ENCODE data around the gene DAPK1. TPM values are rescaled to one million over a fixed set of nuclear protein-coding genes. Genes with fewer than 3 reads are reported as not detected.

DAPK1 gene
- total and polyA plus RNA-seq, 2 donors (not counting 3 experiments of a cell fraction or from before 2014, with no cell fraction given), result 58.9 to 119 TPM

DNA sequence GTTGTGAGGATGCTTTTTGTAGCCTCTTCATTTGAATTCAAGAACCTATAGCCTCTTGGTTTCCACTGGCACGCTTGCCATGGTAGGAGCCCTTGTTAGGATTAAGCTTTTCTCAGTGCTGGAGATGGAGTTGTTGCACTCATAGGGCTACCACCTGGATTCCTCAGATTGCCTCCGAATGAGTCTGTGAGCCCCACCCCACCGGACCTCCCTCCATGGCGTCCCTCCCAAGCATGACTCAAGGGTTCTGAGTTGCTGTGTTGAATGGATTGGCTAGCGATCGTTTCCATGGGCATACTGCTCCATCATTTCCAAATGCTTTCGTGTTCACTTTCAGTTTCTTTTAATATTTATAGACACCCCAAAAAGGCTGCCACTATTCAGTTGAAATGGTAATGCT is 69.9 kb downstream of the DAPK1 start:
- peaks cover 10% of the 10 kb centered on the region for H3K79me2 ChIP-seq (ENCODE audit: control insufficient read depth, insufficient read depth, low read length)
- H3K27me3 ChIP-seq (ENCODE audit: control insufficient read depth in 2 of 2, insufficient read depth in 2 of 2, low read length in 2 of 2), result no peaks in the 10 kb centered on the region
- H3K4me3 ChIP-seq (replicated peaks in 1 of 3; ENCODE audit: insufficient read depth in 1 of 3, low read depth in 1 of 3, low read length in 3 of 3), result no peak overlapping the region
- H3K9ac ChIP-seq (replicated peaks; ENCODE audit: extremely low read depth, insufficient read depth, low read length), result no peak overlapping the region
- dilution Hi-C loops (cut with MboI; ENCODE audit: extremely low pct_ligation_motif_present, low sequenced_read_pairs), result no loop called here
- intact Hi-C loops (cut with micrococcal nuclease), result no loop called here
- FAIRE-seq (no peak), DNase-seq (ENCODE audit: low read depth, low spot score) (no peak)
- TF ChIP-seq EZH2 (IDR thresholded peaks at IDR 0.05; ENCODE audit: borderline replicate concordance, low read depth, low read length, severe bottlenecking) (no peak), FOS (IDR thresholded peaks at IDR 0.05; ENCODE audit: borderline replicate concordance, insufficient read depth, low read length) (no peak), GATA2 (IDR thresholded peaks at IDR 0.05; ENCODE audit: insufficient read depth, insufficient read length, low read depth, low read length) (no peak), MAX (IDR thresholded peaks at IDR 0.05; ENCODE audit: insufficient read depth, insufficient read length) (no peak), POLR2AphosphoS5 (IDR thresholded peaks at IDR 0.05; ENCODE audit: insufficient read depth, low read depth, low read length) (no peak), POLR2A (IDR thresholded peaks at IDR 0.05; ENCODE audit: low read depth, low read length) (no peak), MYC (IDR thresholded peaks at IDR 0.05; ENCODE audit: low read depth, low read length) (no peak), JUN (IDR thresholded peaks at IDR 0.05; ENCODE audit: borderline replicate concordance, insufficient read depth, insufficient read length, low read depth) (no peak)
- TF ChIP-seq, protein P1, sequence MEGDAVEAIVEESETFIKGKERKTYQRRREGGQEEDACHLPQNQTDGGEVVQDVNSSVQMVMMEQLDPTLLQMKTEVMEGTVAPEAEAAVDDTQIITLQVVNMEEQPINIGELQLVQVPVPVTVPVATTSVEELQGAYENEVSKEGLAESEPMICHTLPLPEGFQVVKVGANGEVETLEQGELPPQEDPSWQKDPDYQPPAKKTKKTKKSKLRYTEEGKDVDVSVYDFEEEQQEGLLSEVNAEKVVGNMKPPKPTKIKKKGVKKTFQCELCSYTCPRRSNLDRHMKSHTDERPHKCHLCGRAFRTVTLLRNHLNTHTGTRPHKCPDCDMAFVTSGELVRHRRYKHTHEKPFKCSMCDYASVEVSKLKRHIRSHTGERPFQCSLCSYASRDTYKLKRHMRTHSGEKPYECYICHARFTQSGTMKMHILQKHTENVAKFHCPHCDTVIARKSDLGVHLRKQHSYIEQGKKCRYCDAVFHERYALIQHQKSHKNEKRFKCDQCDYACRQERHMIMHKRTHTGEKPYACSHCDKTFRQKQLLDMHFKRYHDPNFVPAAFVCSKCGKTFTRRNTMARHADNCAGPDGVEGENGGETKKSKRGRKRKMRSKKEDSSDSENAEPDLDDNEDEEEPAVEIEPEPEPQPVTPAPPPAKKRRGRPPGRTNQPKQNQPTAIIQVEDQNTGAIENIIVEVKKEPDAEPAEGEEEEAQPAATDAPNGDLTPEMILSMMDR (IDR thresholded peaks at IDR 0.05; ENCODE audit: extremely low read depth in 1 of 2, insufficient read depth in 1 of 2, low read depth in 1 of 2, low read length in 2 of 2), result no peak
- CTCF ChIA-PET, result interaction anchor here (1.2 kb wide), 1 partner anchor 95 kb away, joined by 5 read pairs; no protein-coding TSS in a partner anchor
- H3K36me3 ChIP-seq (ENCODE audit: control insufficient read depth in 2 of 2, extremely low read depth in 1 of 2, insufficient read depth in 2 of 2, low read length in 2 of 2), result peaks cover 0 to 4% of the 10 kb centered on the region in 2 experiments
- no TSS peak for BruUV-seq (replicated peaks)
- H3K4me1 ChIP-seq (ENCODE audit: control insufficient read depth, extremely low read depth, insufficient read depth, low read length), result peaks cover 38% of the 10 kb centered on the region
- no peak overlapping the region for H2AFZ ChIP-seq (ENCODE audit: low read depth, low read length)
- no peak overlapping the region for H3K4me2 ChIP-seq (ENCODE audit: insufficient read depth, low read length)
- no peaks in the 10 kb centered on the region for H3K9me3 ChIP-seq (replicated peaks; ENCODE audit: control insufficient read depth, insufficient read depth, low read length)
- no peaks in the 10 kb centered on the region for H4K20me1 ChIP-seq (replicated peaks; ENCODE audit: control insufficient read depth, extremely low read depth, insufficient read depth, low read length)
- H3K9me1 ChIP-seq (replicated peaks; ENCODE audit: control insufficient read depth, extremely low read depth, insufficient read depth, low read length), result no peaks in the 10 kb centered on the region
- H3K27ac ChIP-seq (ENCODE audit: insufficient read depth, low read depth, low read length), result no peak overlapping the region
- POLR2A ChIA-PET, result no interaction called here
